Esophagus squamous epithelium (tissue), 5 donors: Measurements from ENCODE around the gene CADM4. TPM values are rescaled to one million over a fixed set of nuclear protein-coding genes. Genes with fewer than 3 reads are reported as not detected.

Experiments used
- DNase-seq: peaks from one replicate; lab custom pipeline; 2025; lab: John Stamatoyannopoulos, UW
- H3K27ac ChIP-seq, 4 donors: fragments of 200-600 bp; sonication (generic); one replicate each; pipeline ENCODE4 v1.5.1; 2016 to 2019; ENCODE audit warnings: mild to moderate bottlenecking in 1 of 4
- H3K27me3 ChIP-seq, 4 donors: fragments of 200-600 bp; sonication (generic); 1 replicate in 3 of 4; 2 replicates in 1 of 4; pipeline versions ENCODE4 v1.5.1 to v1.6.0; 2017 to 2021; ENCODE audit warnings: antibody characterized with exemption in 1 of 4
- H3K36me3 ChIP-seq, 3 donors: fragments of 200-600 bp; sonication (generic); one replicate each; pipeline ENCODE4 v1.5.1; 2016 to 2019
- H3K4me1 ChIP-seq, 3 donors: fragments of 200-600 bp; sonication (generic); one replicate each; pipeline ENCODE4 v1.5.1; 2017 to 2019
- H3K4me3 ChIP-seq, 4 donors: fragments of 200-600 bp; sonication (generic); 1 replicate in 3 of 4; 2 replicates in 1 of 4; pipeline ENCODE4 v1.5.1; 2016 to 2019; ENCODE audit warnings: mild to moderate bottlenecking in 2 of 4, moderate library complexity in 1 of 4
- H3K9me3 ChIP-seq, 3 donors: fragments of 200-600 bp; sonication (generic); one replicate each; pipeline ENCODE4 v1.5.1; 2016 to 2019
- POLR2A ChIP-seq, 4 donors: fragments of 450-650 bp; IDR thresholded peaks; one replicate each; pipeline ENCODE4 v1.6.1; 2017; ENCODE audit warnings: antibody characterized with exemption in 4 of 4, mild to moderate bottlenecking in 4 of 4, moderate library complexity in 3 of 4
- WGBS, 2 donors: methylation state at CpG; one replicate each; pipeline ENCODE4 v1.1.5; 2018; 5-methylcytosine and 5-hydroxymethylcytosine counted together
- intact Hi-C: fragments of 100-400 bp; cut with DNase I; formaldehyde crosslinking; loops from one replicate; pipeline ENCODE4 v1.15.0; 2022
- total RNA-seq, 4 donors: library from RNA; depleted of rRNA; stranded (reverse); fragments of >200 nt; gene quantifications; one replicate each; pipeline ENCODE4 v1.1.0, GENCODE V29; 2016
- TF ChIP-seq, protein P1 (sequence below), 6 experiments: fragments of 450-650 bp in 4 of 6; fragments of 200-600 bp in 2 of 6; sonication (generic) in 2 of 6; IDR thresholded peaks; one replicate each; pipeline ENCODE4 v1.5.1; 2016 to 2019; ENCODE audit warnings: antibody characterized with exemption in 6 of 6, mild to moderate bottlenecking in 4 of 6, moderate library complexity in 4 of 6
- donor health status: DM: yes; HTN: yes; CAD: no.

CADM4 gene
- total RNA-seq, 4 donors from 2014 or later: 8.8 to 22.8 (median 10.5) TPM

DNA sequence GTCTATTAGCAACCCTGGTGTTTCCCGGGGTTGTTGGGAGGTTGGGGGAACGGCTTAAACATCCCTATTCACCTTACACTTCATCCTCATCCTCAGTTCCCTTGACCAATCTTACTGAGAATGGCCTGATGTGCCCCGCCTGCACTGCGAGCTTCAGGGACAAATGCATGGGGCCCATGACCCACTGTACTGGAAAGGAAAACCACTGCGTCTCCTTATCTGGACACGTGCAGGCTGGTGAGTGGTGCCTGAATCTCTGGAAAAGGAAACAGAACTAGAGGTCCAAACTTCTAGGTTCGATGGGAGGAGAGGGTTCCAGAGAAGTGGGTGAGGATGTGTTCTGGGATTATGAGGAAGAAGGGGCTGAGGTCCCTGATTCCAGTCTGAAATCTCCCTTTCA, 58.2 kb downstream of the CADM4 start:
- no peaks in the 10 kb centered on the region for H3K9me3 ChIP-seq
- intact Hi-C loops: no loop called here
- H3K27me3 ChIP-seq: no peaks in the 10 kb centered on the region
- whole genome bisulfite sequencing, 2 donors: 56 to 70% methylated on average over 5 of the region's 7 CpGs
- no peak for DNase-seq
- H3K27ac ChIP-seq: peak overlapping the region; percentile 28 to 80 (median 76)
- H3K4me1 ChIP-seq: peaks cover 7 to 34% (median 11%) of the 10 kb centered on the region in 3 donors
- TF ChIP-seq, protein P1, sequence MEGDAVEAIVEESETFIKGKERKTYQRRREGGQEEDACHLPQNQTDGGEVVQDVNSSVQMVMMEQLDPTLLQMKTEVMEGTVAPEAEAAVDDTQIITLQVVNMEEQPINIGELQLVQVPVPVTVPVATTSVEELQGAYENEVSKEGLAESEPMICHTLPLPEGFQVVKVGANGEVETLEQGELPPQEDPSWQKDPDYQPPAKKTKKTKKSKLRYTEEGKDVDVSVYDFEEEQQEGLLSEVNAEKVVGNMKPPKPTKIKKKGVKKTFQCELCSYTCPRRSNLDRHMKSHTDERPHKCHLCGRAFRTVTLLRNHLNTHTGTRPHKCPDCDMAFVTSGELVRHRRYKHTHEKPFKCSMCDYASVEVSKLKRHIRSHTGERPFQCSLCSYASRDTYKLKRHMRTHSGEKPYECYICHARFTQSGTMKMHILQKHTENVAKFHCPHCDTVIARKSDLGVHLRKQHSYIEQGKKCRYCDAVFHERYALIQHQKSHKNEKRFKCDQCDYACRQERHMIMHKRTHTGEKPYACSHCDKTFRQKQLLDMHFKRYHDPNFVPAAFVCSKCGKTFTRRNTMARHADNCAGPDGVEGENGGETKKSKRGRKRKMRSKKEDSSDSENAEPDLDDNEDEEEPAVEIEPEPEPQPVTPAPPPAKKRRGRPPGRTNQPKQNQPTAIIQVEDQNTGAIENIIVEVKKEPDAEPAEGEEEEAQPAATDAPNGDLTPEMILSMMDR (IDR thresholded peaks at IDR 0.05): no peak
- TF ChIP-seq POLR2A (IDR thresholded peaks at IDR 0.05): no peak
- peaks cover 0 to 14% (median 0%) of the 10 kb centered on the region in 3 donors for H3K36me3 ChIP-seq
- H3K4me3 ChIP-seq: peak overlapping the region in 3 of 4 donors; percentile 49 to 64 (median 53)

DNA sequence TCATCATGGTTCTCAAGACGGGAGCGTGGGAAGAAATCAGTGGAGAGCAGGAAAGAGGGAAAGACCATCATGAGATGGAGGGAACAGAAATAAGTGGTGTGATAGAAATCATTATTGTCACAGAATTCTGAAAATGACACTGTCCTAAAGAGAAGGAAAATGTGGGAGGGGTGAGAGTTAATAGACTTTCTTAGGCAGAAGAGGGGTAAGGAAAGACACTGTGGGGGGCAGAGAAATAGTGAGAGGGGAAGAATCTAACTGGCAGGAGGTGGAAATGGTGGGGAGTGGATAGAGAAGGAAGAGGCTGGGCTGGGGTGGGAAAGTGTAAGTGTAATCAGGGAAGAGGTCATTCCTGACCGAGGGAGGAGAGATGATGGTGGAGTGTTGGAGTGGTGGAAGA, 60.9 kb downstream of the CADM4 start:
- WGBS, 2 donors: 77 to 87% methylated on average over 3 of the region's 3 CpGs
- Histone ChIP-seq H3K27ac (no peak overlapping the region), H3K36me3 (no peaks in the 10 kb centered on the region), H3K4me3 (no peak overlapping the region), H3K9me3 (no peaks in the 10 kb centered on the region), H3K4me1 (peaks cover 23 to 58% (median 24%) of the 10 kb centered on the region in 3 donors), H3K27me3 (no peaks in the 10 kb centered on the region)
- DNase-seq: no peak
- TF ChIP-seq POLR2A (IDR thresholded peaks at IDR 0.05): no peak
- TF ChIP-seq, protein P1 (IDR thresholded peaks at IDR 0.05): no peak
- intact Hi-C loops: no loop called here

DNA sequence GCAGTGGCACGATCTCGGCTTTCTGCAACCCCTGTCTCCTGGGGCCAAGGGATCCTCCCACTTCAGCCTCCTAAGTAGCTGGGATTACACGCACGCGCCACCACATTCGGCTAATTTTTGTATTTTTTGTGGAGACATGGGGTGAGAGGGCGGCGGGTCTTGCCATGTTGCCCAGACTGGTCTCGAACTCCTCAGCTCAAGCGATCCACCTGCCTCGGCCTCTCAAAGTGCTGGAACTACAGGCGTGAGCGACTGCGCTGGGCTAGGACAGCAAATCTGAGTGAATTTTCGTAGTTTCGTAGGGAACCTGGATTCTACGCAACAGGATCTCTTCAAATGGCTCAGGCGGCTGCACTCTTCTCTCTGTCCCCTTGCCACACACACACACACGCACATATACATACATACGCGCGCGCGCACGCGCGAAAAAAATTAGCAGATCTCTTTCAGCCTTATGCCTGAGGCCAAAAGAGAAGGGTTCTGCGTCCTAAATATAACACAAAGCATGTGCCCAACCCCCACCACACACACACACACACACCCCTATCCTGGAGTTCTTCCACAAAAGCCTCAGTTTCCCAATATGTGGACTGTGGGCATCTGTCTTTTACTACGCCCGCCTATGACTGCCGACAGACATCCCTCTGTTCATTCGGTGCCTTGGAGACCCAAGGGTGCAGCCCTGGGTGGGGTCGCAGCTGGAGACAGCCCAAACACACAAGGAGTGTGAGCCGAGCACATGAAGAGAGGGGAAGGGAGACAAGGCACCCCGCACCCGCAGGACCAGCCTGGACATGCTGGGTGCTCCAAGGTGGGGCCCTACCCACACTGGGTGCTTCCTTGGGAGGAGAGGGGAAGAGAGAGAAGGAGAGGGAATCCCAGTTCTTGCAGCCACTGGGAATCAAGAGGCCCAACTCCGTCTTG, 63.4 kb downstream of the CADM4 start:
- peak overlapping the region; percentile 23 to 92 (median 78) for H3K4me3 ChIP-seq
- peak overlapping the region; percentile 85 to 97 (median 90) for H3K27ac ChIP-seq
- no peaks in the 10 kb centered on the region for H3K9me3 ChIP-seq
- DNase-seq: no peak
- peaks cover 19 to 56% (median 24%) of the 10 kb centered on the region in 3 donors for H3K4me1 ChIP-seq
- peaks cover 0 to 15% (median 0%) of the 10 kb centered on the region in 3 donors for H3K36me3 ChIP-seq
- intact Hi-C loops: no loop called here
- TF ChIP-seq POLR2A (IDR thresholded peaks at IDR 0.05): peak in 1 of 4 donors; percentile 9
- TF ChIP-seq, protein P1 (IDR thresholded peaks at IDR 0.05): no peak
- WGBS, 2 donors: 54 to 58% methylated on average over 14 to 32 of the region's 37 CpGs
- no peaks in the 10 kb centered on the region for H3K27me3 ChIP-seq

DNA sequence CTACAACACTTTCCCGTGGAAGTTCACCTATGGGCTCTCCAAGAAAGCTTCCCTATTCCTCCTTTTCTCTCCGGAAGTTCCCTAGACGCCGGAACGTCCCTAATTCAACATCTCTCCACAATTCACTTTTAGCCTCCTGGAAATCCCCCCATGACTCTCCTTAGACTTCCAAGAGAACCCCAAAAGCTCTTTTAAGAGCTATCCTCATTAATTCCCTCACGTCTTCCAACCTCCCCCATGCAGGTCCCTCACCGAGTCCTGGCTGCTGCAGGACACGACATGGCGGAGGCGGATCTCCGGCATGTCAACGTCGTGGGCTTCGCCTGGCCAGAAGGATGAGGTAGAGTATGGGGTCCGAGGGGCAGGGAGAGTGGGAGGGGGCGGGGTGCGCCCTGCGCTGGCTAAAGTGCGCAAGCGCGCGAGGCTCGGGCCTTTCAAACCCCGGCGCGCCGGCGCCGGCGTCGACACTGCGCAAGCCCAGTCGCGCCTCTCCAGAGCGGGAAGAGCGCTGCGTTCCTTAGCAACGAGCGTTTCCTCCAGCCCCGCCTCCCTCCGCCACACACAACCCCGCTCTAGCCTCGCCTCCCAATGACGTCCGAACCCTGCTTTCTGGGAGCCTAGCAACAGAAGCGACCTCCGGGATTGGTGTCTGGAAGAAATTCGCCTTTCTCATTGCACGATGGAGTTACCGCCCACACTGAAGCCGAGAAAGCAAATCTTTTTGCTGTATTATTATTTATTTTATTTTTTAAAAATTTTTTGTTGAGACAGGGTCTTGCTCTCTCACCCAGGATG, 64.3 kb downstream of the CADM4 start, which contains the start of the genes PINLYP and XRCC1:
TSS of gene PINLYP (plus strand) at position 646 of the 795 bp plus-strand sequence. CDS start 1,391 bp downstream, outside the sequence.
TSS of gene XRCC1 (minus strand) at position 372 of the 795 bp plus-strand sequence. CDS start at position 303, 69 bp downstream.
- peaks cover 14 to 47% (median 24%) of the 10 kb centered on the region in 3 donors for H3K4me1 ChIP-seq
- H3K27me3 ChIP-seq: no peaks in the 10 kb centered on the region
- H3K27ac ChIP-seq: peak within 1 kb of the TSS; percentile 85 to 97 (median 90)
- H3K36me3 ChIP-seq: peaks cover 0 to 21% (median 0%) of the 10 kb centered on the region in 3 donors
- no peaks in the 10 kb centered on the region for H3K9me3 ChIP-seq
- peak within 1 kb of the TSS; percentile 52 to 92 (median 78) for H3K4me3 ChIP-seq
- peak; percentile 83 for DNase-seq
- WGBS, 2 donors: 0% methylated on average over 35 to 37 of the region's 51 CpGs
- peak in 2 of 4 donors; percentile 12 to 58 for TF ChIP-seq POLR2A (IDR thresholded peaks at IDR 0.05)
- TF ChIP-seq, protein P1 (IDR thresholded peaks at IDR 0.05): peak in 1 of 6 experiments; percentile 7
- intact Hi-C loops: no loop called here
